ENCODE measurements around the gene IGFBP6. TPM values are rescaled to one million over a fixed set of nuclear protein-coding genes. Genes with fewer than 3 reads are reported as not detected.

IGFBP6 gene
- total and polyA plus RNA-seq, 8 donors = 2.2 to 32.8 (median 14.6) TPM

DNA sequence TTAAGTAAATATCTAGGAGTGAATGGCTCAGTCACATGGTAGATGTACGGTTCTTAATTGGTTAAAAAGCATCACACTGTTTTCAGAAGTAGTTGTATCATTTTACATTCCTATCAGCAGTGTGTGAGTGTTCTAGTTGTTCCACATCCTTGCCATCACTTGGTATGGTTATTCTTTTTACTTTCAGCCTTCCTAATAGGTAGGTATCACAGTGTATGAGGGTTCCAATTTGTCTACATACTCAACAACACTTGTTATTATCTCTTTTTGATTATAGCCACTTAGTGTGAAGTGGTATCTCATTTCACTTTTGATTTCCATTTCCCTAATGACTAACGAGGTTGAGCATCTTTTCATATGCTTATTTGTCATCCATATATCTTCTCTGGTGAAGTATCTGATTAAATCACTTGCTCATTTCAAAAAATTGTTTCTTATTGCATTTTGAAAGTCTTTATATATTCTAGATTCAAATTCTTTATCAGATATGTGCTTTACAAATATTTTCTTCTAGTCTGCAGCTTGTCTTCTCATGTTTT is 14.8 kb upstream of the IGFBP6 start:
- Histone ChIP-seq H3K36me3 (no peaks in the 10 kb centered on the region), H3K4me1 (peaks cover 7 to 10% (median 9%) of the 10 kb centered on the region in 3 donors), H3K27ac (no peak overlapping the region), H3K4me3 (no peak overlapping the region), H3K27me3 (no peaks in the 10 kb centered on the region), H3K9me3 (no peaks in the 10 kb centered on the region)
- ATAC-seq = no peak
- 59 to 74% methylated on average over 2 of the region's 2 CpGs for WGBS, 2 donors
- TF ChIP-seq, protein P1, sequence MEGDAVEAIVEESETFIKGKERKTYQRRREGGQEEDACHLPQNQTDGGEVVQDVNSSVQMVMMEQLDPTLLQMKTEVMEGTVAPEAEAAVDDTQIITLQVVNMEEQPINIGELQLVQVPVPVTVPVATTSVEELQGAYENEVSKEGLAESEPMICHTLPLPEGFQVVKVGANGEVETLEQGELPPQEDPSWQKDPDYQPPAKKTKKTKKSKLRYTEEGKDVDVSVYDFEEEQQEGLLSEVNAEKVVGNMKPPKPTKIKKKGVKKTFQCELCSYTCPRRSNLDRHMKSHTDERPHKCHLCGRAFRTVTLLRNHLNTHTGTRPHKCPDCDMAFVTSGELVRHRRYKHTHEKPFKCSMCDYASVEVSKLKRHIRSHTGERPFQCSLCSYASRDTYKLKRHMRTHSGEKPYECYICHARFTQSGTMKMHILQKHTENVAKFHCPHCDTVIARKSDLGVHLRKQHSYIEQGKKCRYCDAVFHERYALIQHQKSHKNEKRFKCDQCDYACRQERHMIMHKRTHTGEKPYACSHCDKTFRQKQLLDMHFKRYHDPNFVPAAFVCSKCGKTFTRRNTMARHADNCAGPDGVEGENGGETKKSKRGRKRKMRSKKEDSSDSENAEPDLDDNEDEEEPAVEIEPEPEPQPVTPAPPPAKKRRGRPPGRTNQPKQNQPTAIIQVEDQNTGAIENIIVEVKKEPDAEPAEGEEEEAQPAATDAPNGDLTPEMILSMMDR (IDR thresholded peaks at IDR 0.05) = no peak
- DNase-seq = no peak
- no peak for FAIRE-seq
- intact Hi-C loops (cut with DNase I) = no loop called here

DNA sequence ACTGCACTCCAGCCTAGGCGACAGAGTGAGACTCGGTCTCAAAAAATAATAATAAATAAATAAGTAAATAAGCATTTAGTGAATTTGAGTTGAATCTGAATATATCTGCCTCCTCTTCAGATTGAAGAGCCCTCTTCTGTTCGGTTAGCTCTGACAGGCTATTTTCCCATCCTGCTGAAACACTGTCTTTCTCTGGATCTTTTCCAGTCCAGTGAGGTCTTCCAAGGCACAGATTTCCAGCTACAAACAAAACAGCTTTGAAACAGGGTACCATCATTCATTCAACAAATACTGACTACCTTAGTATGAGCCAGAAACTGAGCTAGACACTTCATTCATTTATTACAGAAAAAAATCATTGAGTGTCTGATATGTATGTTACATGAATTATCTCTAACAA is 11.1 kb upstream of the IGFBP6 start:
- intact Hi-C loops (cut with DNase I) = no loop called here
- Histone ChIP-seq H3K27me3 (no peaks in the 10 kb centered on the region), H3K36me3 (no peaks in the 10 kb centered on the region), H3K4me3 (no peak overlapping the region), H3K9me3 (no peaks in the 10 kb centered on the region), H3K27ac (no peak overlapping the region), H3K4me1 (no peaks in the 10 kb centered on the region)
- FAIRE-seq (no peak), ATAC-seq (no peak), DNase-seq (no peak)
- TF ChIP-seq, protein P1 (IDR thresholded peaks at IDR 0.05) = no peak
- 87 to 90% methylated on average over 3 of the region's 3 CpGs for WGBS, 2 donors

DNA sequence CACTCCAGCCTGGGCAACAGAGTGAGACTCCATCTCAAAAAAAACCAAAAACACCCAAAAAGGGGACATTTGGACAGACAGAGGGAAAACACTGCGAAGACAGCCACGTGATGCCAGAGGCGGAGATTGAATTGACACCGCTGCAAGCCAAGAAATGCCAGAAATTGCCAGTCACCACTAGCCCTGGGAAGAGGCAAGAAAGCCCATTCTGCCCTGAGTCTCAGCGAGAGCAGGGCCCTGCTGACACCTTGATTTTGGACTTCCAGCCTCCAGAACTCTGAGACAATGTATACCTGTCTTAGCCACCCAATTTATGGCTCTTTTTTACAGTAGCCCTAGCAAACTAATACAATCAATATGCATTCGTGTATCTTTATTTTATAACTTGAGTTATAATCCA is 7.4 kb upstream of the IGFBP6 start:
- Histone ChIP-seq H3K27me3 (no peaks in the 10 kb centered on the region), H3K9me3 (no peaks in the 10 kb centered on the region), H3K4me3 (no peak overlapping the region), H3K4me1 (no peaks in the 10 kb centered on the region), H3K36me3 (no peaks in the 10 kb centered on the region), H3K27ac (no peak overlapping the region)
- ATAC-seq (no peak), DNase-seq (no peak), FAIRE-seq (no peak)
- 91 to 92% methylated on average over 6 of the region's 6 CpGs for whole genome bisulfite sequencing, 2 donors
- TF ChIP-seq, protein P1 (IDR thresholded peaks at IDR 0.05) = no peak
- intact Hi-C loops (cut with DNase I) = no loop called here

DNA sequence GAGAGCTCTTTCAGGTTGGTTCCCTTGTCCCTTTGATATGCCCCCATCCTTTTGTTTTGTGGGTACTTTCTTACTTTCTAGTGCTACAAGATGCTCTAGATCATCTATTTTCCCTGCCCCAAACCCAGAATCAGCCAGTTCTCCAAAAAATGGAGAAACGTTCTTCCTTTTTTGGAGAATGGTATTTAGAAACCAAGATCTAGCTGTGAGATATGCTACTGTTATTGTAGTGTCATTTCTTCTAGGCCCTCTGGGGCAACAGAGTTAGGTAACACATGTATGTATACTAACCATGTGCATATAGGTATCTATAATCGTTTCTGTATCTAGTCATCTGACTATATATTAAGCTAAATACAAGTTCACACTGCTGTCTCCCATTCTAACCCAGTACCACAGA is 6.9 kb upstream of the IGFBP6 start:
- DNase-seq (no peak), ATAC-seq (no peak), FAIRE-seq (no peak)
- Histone ChIP-seq H3K27me3 (no peaks in the 10 kb centered on the region), H3K9me3 (no peaks in the 10 kb centered on the region), H3K4me3 (no peak overlapping the region), H3K36me3 (no peaks in the 10 kb centered on the region), H3K4me1 (no peaks in the 10 kb centered on the region), H3K27ac (no peak overlapping the region)
- intact Hi-C loops (cut with DNase I) = no loop called here
- WGBS, 2 donors = 37 to 39% methylated on average over 2 of the region's 2 CpGs
- TF ChIP-seq, protein P1 (IDR thresholded peaks at IDR 0.05) = no peak

DNA sequence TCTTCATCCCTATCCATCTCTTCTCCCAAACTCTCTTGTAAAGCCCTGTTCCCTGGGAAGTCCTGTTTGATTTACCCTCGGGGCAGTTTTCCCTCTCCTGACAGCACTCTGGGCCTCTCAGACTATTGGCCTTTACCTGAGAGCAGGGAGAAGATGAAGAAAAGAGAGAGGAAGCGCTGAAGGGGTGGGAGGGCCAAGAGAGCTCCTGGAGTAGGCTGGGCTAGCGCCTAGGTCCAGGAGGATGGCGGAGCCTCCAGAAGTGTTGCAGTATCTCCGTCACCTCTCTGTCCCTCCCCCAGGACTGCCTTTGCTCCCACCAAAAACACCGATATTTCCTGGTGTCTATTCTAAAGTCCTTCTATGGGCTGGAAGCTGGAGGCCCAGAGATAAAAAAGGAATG is 5.7 kb upstream of the IGFBP6 start:
- DNase-seq (no peak), FAIRE-seq (no peak), ATAC-seq (no peak)
- Histone ChIP-seq H3K4me1 (no peaks in the 10 kb centered on the region), H3K9me3 (no peaks in the 10 kb centered on the region), H3K27ac (no peak overlapping the region), H3K27me3 (no peaks in the 10 kb centered on the region), H3K36me3 (no peaks in the 10 kb centered on the region), H3K4me3 (no peak overlapping the region)
- WGBS, 2 donors = 79 to 80% methylated on average over 6 of the region's 6 CpGs
- TF ChIP-seq, protein P1 (IDR thresholded peaks at IDR 0.05) = no peak
- intact Hi-C loops (cut with DNase I) = no loop called here

Measured in pancreas (tissue), 10 donors.